Liver (tissue), 3 donors: ENCODE results near the gene CUX1.

Source experiments
- ATF3 ChIP-seq: IDR thresholded peaks from 2 replicates; pipeline ENCODE4 v1.6.1; 2016; ENCODE audit warnings: antibody characterized with exemption
- CTCF ChIP-seq: fragments of 150-350 bp; IDR thresholded peaks from 2 replicates; pipeline ENCODE4 v1.5.1; 2017; ENCODE audit warnings: improper control_type of control experiment, low read depth, low read length; ENCODE audit not compliant: missing input control
- EGR1 ChIP-seq, 2 donors: IDR thresholded peaks; 2 replicates each; pipeline ENCODE4 v1.6.1; 2016 to 2018; ENCODE audit warnings: antibody characterized with exemption in 2 of 2, low read depth in 2 of 2
- GABPA ChIP-seq, 2 donors: IDR thresholded peaks in 1 of 2; conservative IDR thresholded peaks in 1 of 2; 2 replicates each; pipeline ENCODE4 v1.6.1; 2016; ENCODE audit warnings: antibody characterized with exemption in 2 of 2, mild to moderate bottlenecking in 1 of 2, moderate library complexity in 1 of 2
- HNF4A ChIP-seq, 2 donors: conservative IDR thresholded peaks; 2 replicates each; pipeline ENCODE4 v1.6.1; 2016; ENCODE audit warnings: antibody characterized with exemption in 2 of 2, mild to moderate bottlenecking in 2 of 2
- JUND ChIP-seq, 2 donors: IDR thresholded peaks; 2 replicates each; pipeline ENCODE4 v1.6.1; 2016; ENCODE audit warnings: antibody characterized with exemption in 2 of 2
- MAX ChIP-seq: IDR thresholded peaks from 2 replicates; pipeline ENCODE4 v1.6.1; 2016; ENCODE audit warnings: antibody characterized with exemption
- RAD21 ChIP-seq, 2 donors: IDR thresholded peaks; 2 replicates each; pipeline ENCODE4 v1.6.1; 2016; ENCODE audit warnings: antibody characterized with exemption in 2 of 2, mild to moderate bottlenecking in 2 of 2
- REST ChIP-seq: IDR thresholded peaks from 2 replicates; pipeline ENCODE4 v1.6.1; 2016; ENCODE audit warnings: antibody characterized with exemption, mild to moderate bottlenecking
- TAF1 ChIP-seq: conservative IDR thresholded peaks from 2 replicates; pipeline ENCODE4 v1.6.1; 2016; ENCODE audit warnings: antibody characterized with exemption, mild to moderate bottlenecking
- YY1 ChIP-seq: IDR thresholded peaks from 2 replicates; pipeline ENCODE4 v1.6.1; 2016; ENCODE audit warnings: antibody characterized with exemption, mild to moderate bottlenecking
- donor health status: healthy.
- donor health status: healthy.

GRCh38 chr7:101813402-101814019 lies 3.9 kb upstream of the CUX1 start:
- TF ChIP-seq GABPA (IDR thresholded peaks at IDR 0.05 in 1 of 2, conservative IDR thresholded peaks at IDR 0.05 in 1 of 2) (no peak), MAX (no peak), JUND (IDR thresholded peaks at IDR 0.05) (no peak), CTCF (no peak), REST (no peak), HNF4A (conservative IDR thresholded peaks at IDR 0.05) (no peak), YY1 (no peak), ATF3 (no peak), EGR1 (IDR thresholded peaks at IDR 0.05; ENCODE audit: low read depth in 2 of 2) (no peak), RAD21 (IDR thresholded peaks at IDR 0.05) (no peak), TAF1 (no peak)
